Measurements from ENCODE around the gene TTLL7. TPM values are rescaled to one million over a fixed set of nuclear protein-coding genes. Genes with fewer than 3 reads are reported as not detected.
"Not testable (repeated sequence)": the region's sequence is repeated elsewhere in the genome, so short reads cannot be mapped to it uniquely, and the experiment has no call there.

The TTLL7 gene
- total and polyA plus RNA-seq, 5 experiments from 2014 or later = 0.89 TPM; not detected in 4

GRCh38 chr1:83920320-83920719 is 78.6 kb downstream of the TTLL7 start:
- Mint-ChIP-seq H3K4me1 (no peaks in the 10 kb centered on the region), H3K36me3 (no peaks in the 10 kb centered on the region), H3K9me3 (no peaks in the 10 kb centered on the region), H3K27me3 (peaks cover 1 to 11% (median 7%) of the 10 kb centered on the region in 5 donors), H3K4me3 (no peak overlapping the region), H3K27ac (no peak overlapping the region)
- POLR2A ChIA-PET = no interaction called here
- ATAC-seq (no peak), DNase-seq (no peak)

GRCh38 chr1:83919872-83920271 is 79.1 kb downstream of the TTLL7 start:
- Mint-ChIP-seq H3K27me3 (peaks cover 2 to 12% (median 7%) of the 10 kb centered on the region in 5 donors), H3K4me3 (no peak overlapping the region), H3K4me1 (no peaks in the 10 kb centered on the region), H3K36me3 (no peaks in the 10 kb centered on the region), H3K9me3 (peaks cover 0 to 3% (median 0%) of the 10 kb centered on the region in 9 donors), H3K27ac (no peak overlapping the region)
- ATAC-seq = no peak
- DNase-seq = no peak
- POLR2A ChIA-PET = no interaction called here

GRCh38 chr1:83918688-83919285 is 80.1 kb downstream of the TTLL7 start:
- no peaks in the 10 kb centered on the region for H3K4me1 Mint-ChIP-seq
- POLR2A ChIA-PET = no interaction called here
- peaks cover 8 to 19% (median 15%) of the 10 kb centered on the region in 5 donors for H3K27me3 Mint-ChIP-seq
- DNase-seq (no peak), ATAC-seq (no peak)
- no peak overlapping the region for H3K4me3 Mint-ChIP-seq
- H3K36me3 Mint-ChIP-seq = no peaks in the 10 kb centered on the region
- no peak overlapping the region for H3K27ac Mint-ChIP-seq
- H3K9me3 Mint-ChIP-seq = peaks cover 0 to 5% (median 0%) of the 10 kb centered on the region in 9 donors

GRCh38 chr1:83917959-83918358 is 81.0 kb downstream of the TTLL7 start:
- DNase-seq (no peak), ATAC-seq (no peak)
- H3K36me3 Mint-ChIP-seq = no peaks in the 10 kb centered on the region
- no peak overlapping the region for H3K27ac Mint-ChIP-seq
- H3K4me1 Mint-ChIP-seq = no peaks in the 10 kb centered on the region
- H3K4me3 Mint-ChIP-seq = no peak overlapping the region
- H3K27me3 Mint-ChIP-seq = peaks cover 8 to 20% (median 17%) of the 10 kb centered on the region in 5 donors
- POLR2A ChIA-PET = no interaction called here
- H3K9me3 Mint-ChIP-seq = peaks cover 0 to 5% (median 0%) of the 10 kb centered on the region in 9 donors

GRCh38 chr1:83916094-83916493 is 82.8 kb downstream of the TTLL7 start:
- DNase-seq, H3K9me3 Mint-ChIP-seq, POLR2A ChIA-PET, H3K27ac Mint-ChIP-seq, H3K4me3 Mint-ChIP-seq, H3K36me3 Mint-ChIP-seq, H3K4me1 Mint-ChIP-seq, ATAC-seq: not testable (repeated sequence)
- peaks cover 8 to 22% (median 18%) of the 10 kb centered on the region in 5 donors for H3K27me3 Mint-ChIP-seq

- no peaks in the 10 kb centered on the region for H3K4me1 Mint-ChIP-seq
- POLR2A ChIA-PET = no interaction called here
Measured at GRCh38 chr1:83912876-83913275, 86.1 kb downstream of the TTLL7 start.

GRCh38 chr1:83910461-83910860 is 88.5 kb downstream of the TTLL7 start:
- no peaks in the 10 kb centered on the region for H3K36me3 Mint-ChIP-seq
- H3K27ac Mint-ChIP-seq = no peak overlapping the region
- DNase-seq (no peak), ATAC-seq (no peak)
- H3K4me3 Mint-ChIP-seq = no peak overlapping the region
- no peaks in the 10 kb centered on the region for H3K4me1 Mint-ChIP-seq
- H3K9me3 Mint-ChIP-seq = peaks cover 0 to 5% (median 0%) of the 10 kb centered on the region in 9 donors
- H3K27me3 Mint-ChIP-seq = peaks cover 15 to 42% (median 27%) of the 10 kb centered on the region in 5 donors
- POLR2A ChIA-PET = interaction anchor here (0.6 kb wide), 1 partner anchor 648 kb away, joined by 4 read pairs; no protein-coding TSS in a partner anchor

More at GRCh38 chr1:83912876-83913275, 86.1 kb downstream of the TTLL7 start:
- Mint-ChIP-seq H3K4me3 (no peak overlapping the region), H3K27me3 (peaks cover 12 to 32% (median 21%) of the 10 kb centered on the region in 5 donors), H3K27ac (no peak overlapping the region), H3K9me3 (peaks cover 0 to 5% (median 0%) of the 10 kb centered on the region in 9 donors), H3K36me3 (no peaks in the 10 kb centered on the region)
- DNase-seq (no peak), ATAC-seq (no peak)

- Mint-ChIP-seq H3K27me3 (peaks cover 15 to 35% (median 22%) of the 10 kb centered on the region in 5 donors), H3K4me1 (no peaks in the 10 kb centered on the region), H3K9me3 (peaks cover 0 to under 1% (median 0%) of the 10 kb centered on the region in 9 donors), H3K4me3 (no peak overlapping the region), H3K27ac (no peak overlapping the region), H3K36me3 (no peaks in the 10 kb centered on the region)
- no peak for DNase-seq
- POLR2A ChIA-PET = interaction anchor here (0.6 kb wide), 1 partner anchor 649 kb away, joined by 4 read pairs; no protein-coding TSS in a partner anchor
- no peak for ATAC-seq
Measured at GRCh38 chr1:83909687-83910086, 89.2 kb downstream of the TTLL7 start.

GRCh38 chr1:83905315-83905907 is 93.5 kb downstream of the TTLL7 start:
- ATAC-seq = peak in 1 of 2 donors; percentile 37
- H3K4me1 Mint-ChIP-seq = no peaks in the 10 kb centered on the region
- peaks cover 8 to 20% (median 10%) of the 10 kb centered on the region in 5 donors for H3K27me3 Mint-ChIP-seq
- H3K4me3 Mint-ChIP-seq = no peak overlapping the region
- DNase-seq = peak in 5 of 10 donors; percentile 3 to 33 (median 28)
- POLR2A ChIA-PET = interaction anchor here (0.7 kb wide), 1 partner anchor 1018 kb away, joined by 4 read pairs; no protein-coding TSS in a partner anchor
- H3K27ac Mint-ChIP-seq = no peak overlapping the region
- no peaks in the 10 kb centered on the region for H3K36me3 Mint-ChIP-seq
- no peaks in the 10 kb centered on the region for H3K9me3 Mint-ChIP-seq

GRCh38 chr1:83901547-83902155 is 97.3 kb downstream of the TTLL7 start:
- H3K27ac Mint-ChIP-seq = no peak overlapping the region
- POLR2A ChIA-PET = no interaction called here
- H3K27me3 Mint-ChIP-seq = peaks cover 0 to 7% (median 0%) of the 10 kb centered on the region in 5 donors
- H3K4me3 Mint-ChIP-seq = no peak overlapping the region
- no peaks in the 10 kb centered on the region for H3K9me3 Mint-ChIP-seq
- DNase-seq = no peak
- no peak for ATAC-seq
- H3K4me1 Mint-ChIP-seq = no peaks in the 10 kb centered on the region
- no peaks in the 10 kb centered on the region for H3K36me3 Mint-ChIP-seq

- Mint-ChIP-seq H3K4me3 (no peak overlapping the region), H3K36me3 (no peaks in the 10 kb centered on the region), H3K9me3 (no peaks in the 10 kb centered on the region), H3K27ac (peak overlapping the region in 1 of 10 donors; percentile 4), H3K27me3 (peaks cover 0 to 15% (median 5%) of the 10 kb centered on the region in 5 donors), H3K4me1 (no peaks in the 10 kb centered on the region)
- no peak for ATAC-seq
- POLR2A ChIA-PET = no interaction called here
- no peak for DNase-seq
Measured at GRCh38 chr1:83900524-83900923, 98.4 kb downstream of the TTLL7 start.

- Mint-ChIP-seq H3K9me3 (no peaks in the 10 kb centered on the region), H3K36me3 (no peaks in the 10 kb centered on the region), H3K4me3 (no peak overlapping the region), H3K27me3 (peaks cover 3 to 19% (median 8%) of the 10 kb centered on the region in 5 donors), H3K27ac (no peak overlapping the region), H3K4me1 (no peaks in the 10 kb centered on the region)
- ATAC-seq = no peak
- DNase-seq = no peak
- POLR2A ChIA-PET = no interaction called here
Measured at GRCh38 chr1:83897516-83897915, 101.4 kb downstream of the TTLL7 start.

GRCh38 chr1:83896299-83896698 is 102.6 kb downstream of the TTLL7 start:
- DNase-seq (no peak), ATAC-seq (no peak)
- no peaks in the 10 kb centered on the region for H3K9me3 Mint-ChIP-seq
- POLR2A ChIA-PET = no interaction called here
- H3K27ac Mint-ChIP-seq = no peak overlapping the region
- no peaks in the 10 kb centered on the region for H3K36me3 Mint-ChIP-seq
- H3K4me1 Mint-ChIP-seq = no peaks in the 10 kb centered on the region
- H3K4me3 Mint-ChIP-seq = no peak overlapping the region
- H3K27me3 Mint-ChIP-seq = peaks cover 3 to 19% (median 8%) of the 10 kb centered on the region in 5 donors
